Transverse colon (tissue), 4 donors: ENCODE measurements around the gene NRIP2. TPM values are rescaled to one million over a fixed set of nuclear protein-coding genes. Genes with fewer than 3 reads are reported as not detected.
A peak's percentile ranks its signal among the peaks of the same experiment; 100 is the strongest.

Source experiments
- DNase-seq: peaks from one replicate; pipeline ENCODE4 v3.0.0-alpha.2; 2019
- H3K27ac ChIP-seq, 4 donors: fragments of 200-600 bp; sonication (generic); 2 replicates each; pipeline ENCODE4 v1.5.1; 2016 to 2018; ENCODE audit warnings: inconsistent platforms in 4 of 4
- H3K27me3 ChIP-seq: fragments of 200-600 bp; sonication (generic); 2 replicates; pipeline ENCODE4 v1.5.1; 2017; ENCODE audit warnings: inconsistent platforms
- H3K36me3 ChIP-seq, 4 donors: fragments of 200-600 bp; sonication (generic); 2 replicates each; pipeline ENCODE4 v1.5.1; 2017 to 2019; ENCODE audit warnings: inconsistent platforms in 4 of 4
- H3K4me1 ChIP-seq, 4 donors: fragments of 200-600 bp; sonication (generic); 2 replicates each; pipeline ENCODE4 v1.5.1; 2017 to 2020; ENCODE audit warnings: inconsistent platforms in 4 of 4
- H3K4me3 ChIP-seq, 4 donors: fragments of 200-600 bp; sonication (generic); 1 replicate in 1 of 4; 2 replicates in 3 of 4; pipeline versions ENCODE4 v1.5.1 to v1.6.1; 2017 to 2019; ENCODE audit warnings: inconsistent platforms in 4 of 4
- H3K9me3 ChIP-seq, 2 donors: fragments of 200-600 bp; sonication (generic); 2 replicates each; pipeline ENCODE4 v1.5.1; 2017 to 2019; ENCODE audit warnings: inconsistent platforms in 2 of 2
- EP300 ChIP-seq: sonication (generic); formaldehyde crosslinking; IDR thresholded peaks from one replicate; pipeline ENCODE4 v1.6.1; 2017; ENCODE audit warnings: antibody characterized with exemption, low read depth
- POLR2A ChIP-seq: fragments of 450-650 bp; IDR thresholded peaks from one replicate; pipeline ENCODE4 v1.6.1; 2016; ENCODE audit warnings: antibody characterized with exemption, mild to moderate bottlenecking, moderate library complexity
- POLR2AphosphoS5 ChIP-seq, 3 donors: sonication (generic); formaldehyde crosslinking; IDR thresholded peaks; one replicate each; pipeline ENCODE4 v1.6.1; 2016; ENCODE audit warnings: antibody characterized with exemption in 3 of 3
- WGBS, 2 donors: methylation state at CpG; one replicate each; pipeline ENCODE4 v1.1.5; 2018; ENCODE audit warnings: low coverage in 1 of 2; 5-methylcytosine and 5-hydroxymethylcytosine counted together
- in situ Hi-C, 4 donors: fragments of 200-750 bp; cut with MboI; loops; one replicate each; pipeline versions ENCODE4 v1.15.0 to v1.15.1; 2017; ENCODE audit warnings: low sequenced_read_pairs in 3 of 4, low pct_ligation_motif_present in 1 of 4, low pct_unique_long_range_greater_than_20kb in 1 of 4
- intact Hi-C: fragments of 100-400 bp; cut with DNase I; formaldehyde crosslinking; loops from one replicate; pipeline ENCODE4 v1.15.1; 2023; ENCODE audit warnings: low total_unique reads
- total RNA-seq, 4 donors: library from RNA; depleted of rRNA; stranded (reverse); fragments of >200 nt; gene quantifications; one replicate each; pipeline ENCODE4 v1.1.0, GENCODE V29; 2016
- TF ChIP-seq, protein P1 (sequence below), 5 experiments: fragments of 200-600 bp in 3 of 5; fragments of 450-650 bp in 2 of 5; sonication (generic) in 3 of 5; IDR thresholded peaks; 1 replicate in 2 of 5; 2 replicates in 3 of 5; pipeline ENCODE4 v1.5.1; 2016 to 2017; ENCODE audit warnings: antibody characterized with exemption in 5 of 5, inconsistent platforms in 3 of 5, mild to moderate bottlenecking in 2 of 5, moderate library complexity in 1 of 5

NRIP2 gene
- total RNA-seq, 4 donors from 2014 or later = 0.14 to 0.32 (median 0.20) TPM; not detected in 1

DNA sequence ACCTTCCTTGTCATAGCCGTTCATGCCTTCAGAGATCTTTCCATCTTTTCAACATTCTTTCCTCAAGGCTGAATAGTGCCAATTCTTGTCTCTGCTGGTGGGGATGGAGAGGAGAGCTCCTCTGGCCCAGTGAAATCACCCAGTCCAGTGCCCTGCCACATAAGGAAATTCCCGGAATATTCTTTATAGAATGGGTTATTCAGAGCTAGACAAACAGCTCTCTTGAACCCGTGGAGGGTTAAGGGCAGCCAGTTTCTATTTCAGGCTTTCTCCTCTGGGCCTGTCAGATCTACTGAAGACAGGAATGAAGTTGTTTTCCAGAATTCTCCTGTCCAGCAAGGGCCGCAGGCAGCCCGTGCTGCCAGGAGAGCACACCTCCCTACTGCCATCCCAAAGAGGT, 8.1 kb upstream of the NRIP2 start:
- intact Hi-C loops (no loop called here), in situ Hi-C loops (no loop called here)
- Histone ChIP-seq H3K4me1 (no peaks in the 10 kb centered on the region), H3K4me3 (no peak overlapping the region), H3K27ac (peak overlapping the region in 2 of 4 donors; percentile 7 to 30), H3K36me3 (no peaks in the 10 kb centered on the region), H3K9me3 (no peaks in the 10 kb centered on the region), H3K27me3 (no peaks in the 10 kb centered on the region)
- WGBS, 2 donors = 84 to 90% methylated on average over 4 to 5 of the region's 5 CpGs
- DNase-seq = no peak
- no peak for TF ChIP-seq POLR2AphosphoS5 (IDR thresholded peaks at IDR 0.05)
- no peak for TF ChIP-seq POLR2A
- no peak for TF ChIP-seq EP300
- TF ChIP-seq, protein P1, sequence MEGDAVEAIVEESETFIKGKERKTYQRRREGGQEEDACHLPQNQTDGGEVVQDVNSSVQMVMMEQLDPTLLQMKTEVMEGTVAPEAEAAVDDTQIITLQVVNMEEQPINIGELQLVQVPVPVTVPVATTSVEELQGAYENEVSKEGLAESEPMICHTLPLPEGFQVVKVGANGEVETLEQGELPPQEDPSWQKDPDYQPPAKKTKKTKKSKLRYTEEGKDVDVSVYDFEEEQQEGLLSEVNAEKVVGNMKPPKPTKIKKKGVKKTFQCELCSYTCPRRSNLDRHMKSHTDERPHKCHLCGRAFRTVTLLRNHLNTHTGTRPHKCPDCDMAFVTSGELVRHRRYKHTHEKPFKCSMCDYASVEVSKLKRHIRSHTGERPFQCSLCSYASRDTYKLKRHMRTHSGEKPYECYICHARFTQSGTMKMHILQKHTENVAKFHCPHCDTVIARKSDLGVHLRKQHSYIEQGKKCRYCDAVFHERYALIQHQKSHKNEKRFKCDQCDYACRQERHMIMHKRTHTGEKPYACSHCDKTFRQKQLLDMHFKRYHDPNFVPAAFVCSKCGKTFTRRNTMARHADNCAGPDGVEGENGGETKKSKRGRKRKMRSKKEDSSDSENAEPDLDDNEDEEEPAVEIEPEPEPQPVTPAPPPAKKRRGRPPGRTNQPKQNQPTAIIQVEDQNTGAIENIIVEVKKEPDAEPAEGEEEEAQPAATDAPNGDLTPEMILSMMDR (IDR thresholded peaks at IDR 0.05) = no peak

GRCh38 chr12:2841056-2841650, 6.3 kb upstream of the NRIP2 start:
- WGBS, 2 donors = 69 to 70% methylated on average over 3 to 9 of the region's 9 CpGs
- H3K9me3 ChIP-seq = no peaks in the 10 kb centered on the region
- no peaks in the 10 kb centered on the region for H3K4me1 ChIP-seq
- no peaks in the 10 kb centered on the region for H3K36me3 ChIP-seq
- TF ChIP-seq POLR2A (no peak), EP300 (no peak), POLR2AphosphoS5 (IDR thresholded peaks at IDR 0.05) (no peak)
- TF ChIP-seq, protein P1 (IDR thresholded peaks at IDR 0.05) = no peak
- no peak overlapping the region for H3K4me3 ChIP-seq
- in situ Hi-C loops = no loop called here
- DNase-seq = no peak
- H3K27me3 ChIP-seq = no peaks in the 10 kb centered on the region
- H3K27ac ChIP-seq = no peak overlapping the region
- intact Hi-C loops = no loop called here

DNA sequence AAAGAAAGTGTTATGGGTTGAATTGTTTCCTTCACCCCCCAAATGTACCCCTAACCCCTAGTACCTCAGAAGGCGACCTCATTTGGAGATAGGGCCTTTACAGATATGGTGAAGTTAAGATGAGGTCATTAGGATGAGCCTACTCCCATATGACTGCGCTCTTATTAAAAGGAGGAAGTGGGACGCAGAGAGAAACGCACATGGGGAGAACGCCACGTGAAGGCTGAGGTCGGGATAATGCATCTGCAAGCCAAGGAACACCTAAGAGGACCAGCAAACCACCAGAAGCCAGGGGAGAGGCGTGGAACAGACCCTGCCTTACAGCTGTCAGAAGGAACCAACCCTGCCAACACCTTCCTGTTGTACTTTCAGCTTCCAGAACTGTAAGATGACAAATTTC, 1.7 kb upstream of the NRIP2 start:
- WGBS, 2 donors = 90 to 96% methylated on average over 6 to 8 of the region's 8 CpGs
- Histone ChIP-seq H3K27ac (no peak overlapping the region), H3K9me3 (no peaks in the 10 kb centered on the region), H3K4me3 (no peak overlapping the region), H3K27me3 (no peaks in the 10 kb centered on the region), H3K36me3 (no peaks in the 10 kb centered on the region), H3K4me1 (peaks cover 0 to 13% (median 7%) of the 10 kb centered on the region in 4 donors)
- TF ChIP-seq, protein P1 (IDR thresholded peaks at IDR 0.05) = no peak
- TF ChIP-seq POLR2A = no peak
- no peak for TF ChIP-seq POLR2AphosphoS5 (IDR thresholded peaks at IDR 0.05)
- TF ChIP-seq EP300 = no peak
- intact Hi-C loops = no loop called here
- in situ Hi-C loops = no loop called here
- DNase-seq = no peak

DNA sequence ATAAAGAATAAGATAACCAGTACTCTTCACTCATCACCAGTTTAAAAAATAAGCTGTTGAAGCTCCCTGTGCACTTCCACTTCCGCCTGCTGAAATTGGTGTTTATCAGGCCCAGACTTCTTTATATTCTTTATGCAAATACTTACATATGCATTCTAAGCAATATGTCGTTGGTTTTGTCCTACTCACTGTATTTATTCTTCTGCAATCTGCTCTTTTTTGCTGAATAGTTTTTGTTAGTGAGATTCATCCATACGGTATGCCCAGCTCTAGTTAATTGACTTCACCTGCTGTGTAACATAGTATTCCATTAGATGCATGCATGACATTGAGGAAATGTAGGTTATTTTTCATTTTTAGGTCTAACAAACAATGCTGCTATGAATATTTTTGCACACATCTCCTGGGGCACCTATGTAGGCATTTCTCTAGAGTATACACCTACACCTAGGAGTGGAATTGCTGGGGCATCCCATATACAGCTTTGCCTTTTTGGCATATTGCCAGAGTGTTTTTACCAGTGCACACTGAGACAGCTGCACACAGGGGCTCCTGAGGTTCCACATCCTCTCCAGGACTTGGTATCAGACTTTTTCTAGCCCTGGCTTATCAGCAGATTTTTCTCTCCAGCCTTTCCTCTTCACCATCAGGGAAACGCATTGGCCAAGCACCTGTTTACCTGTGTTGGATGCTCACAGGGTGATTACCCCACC, 1.0 kb upstream of the NRIP2 start:
- no peak for DNase-seq
- 65 to 73% methylated on average over 4 of the region's 4 CpGs for WGBS, 2 donors
- Histone ChIP-seq H3K36me3 (no peaks in the 10 kb centered on the region), H3K27ac (no peak overlapping the region), H3K4me3 (no peak overlapping the region), H3K4me1 (peaks cover 0 to 13% (median 7%) of the 10 kb centered on the region in 4 donors), H3K27me3 (no peaks in the 10 kb centered on the region), H3K9me3 (no peaks in the 10 kb centered on the region)
- in situ Hi-C loops = no loop called here
- no peak for TF ChIP-seq EP300
- no peak for TF ChIP-seq POLR2A
- no peak for TF ChIP-seq POLR2AphosphoS5 (IDR thresholded peaks at IDR 0.05)
- TF ChIP-seq, protein P1 (IDR thresholded peaks at IDR 0.05) = no peak
- intact Hi-C loops = no loop called here
